Tibial artery (tissue), 4 donors: ENCODE results near the gene SMCO2.

Experiments used
- DNase-seq, 2 donors: peaks; one replicate each; pipeline ENCODE4 v3.0.0-alpha.2; 2019
- H3K27ac ChIP-seq, 2 donors: fragments of 200-600 bp; sonication (generic) in 1 of 2; 1 replicate in 1 of 2; 2 replicates in 1 of 2; pipeline ENCODE4 v1.5.1; 2018 to 2019; ENCODE audit warnings: mild to moderate bottlenecking in 1 of 2
- H3K27me3 ChIP-seq, 2 donors: fragments of 200-600 bp; sonication (generic) in 1 of 2; one replicate each; pipeline versions ENCODE4 v1.5.1 to v1.6.0; 2016 to 2019
- H3K36me3 ChIP-seq, 3 donors: fragments of 200-600 bp; sonication (generic) in 2 of 3; one replicate each; pipeline ENCODE4 v1.5.1; 2016 to 2019; ENCODE audit warnings: mild to moderate bottlenecking in 2 of 3
- H3K4me1 ChIP-seq, 4 donors: fragments of 200-600 bp; sonication (generic) in 2 of 4; 1 replicate in 3 of 4; 2 replicates in 1 of 4; pipeline ENCODE4 v1.5.1; 2016 to 2019
- H3K4me3 ChIP-seq, 2 donors: fragments of 200-600 bp; sonication (generic) in 1 of 2; 1 replicate in 1 of 2; 2 replicates in 1 of 2; pipeline ENCODE4 v1.5.1; 2018 to 2019; ENCODE audit warnings: mild to moderate bottlenecking in 2 of 2
- H3K9me3 ChIP-seq, 3 donors: fragments of 200-600 bp; sonication (generic) in 1 of 3; one replicate each; pipeline ENCODE4 v1.5.1; 2016 to 2019
- intact Hi-C: fragments of 100-400 bp; cut with DNase I; formaldehyde crosslinking; loops from one replicate; pipeline ENCODE4 v1.15.0; 2023; ENCODE audit warnings: low total_unique reads
- TF ChIP-seq, protein P1 (sequence below), 2 experiments: fragments of 200-600 bp in 1 of 2; fragments of 450-650 bp in 1 of 2; IDR thresholded peaks; one replicate each; pipeline ENCODE4 v1.5.1; 2017 to 2019; ENCODE audit warnings: antibody characterized with exemption in 2 of 2, mild to moderate bottlenecking in 1 of 2, moderate library complexity in 1 of 2

Gene SMCO2

DNA sequence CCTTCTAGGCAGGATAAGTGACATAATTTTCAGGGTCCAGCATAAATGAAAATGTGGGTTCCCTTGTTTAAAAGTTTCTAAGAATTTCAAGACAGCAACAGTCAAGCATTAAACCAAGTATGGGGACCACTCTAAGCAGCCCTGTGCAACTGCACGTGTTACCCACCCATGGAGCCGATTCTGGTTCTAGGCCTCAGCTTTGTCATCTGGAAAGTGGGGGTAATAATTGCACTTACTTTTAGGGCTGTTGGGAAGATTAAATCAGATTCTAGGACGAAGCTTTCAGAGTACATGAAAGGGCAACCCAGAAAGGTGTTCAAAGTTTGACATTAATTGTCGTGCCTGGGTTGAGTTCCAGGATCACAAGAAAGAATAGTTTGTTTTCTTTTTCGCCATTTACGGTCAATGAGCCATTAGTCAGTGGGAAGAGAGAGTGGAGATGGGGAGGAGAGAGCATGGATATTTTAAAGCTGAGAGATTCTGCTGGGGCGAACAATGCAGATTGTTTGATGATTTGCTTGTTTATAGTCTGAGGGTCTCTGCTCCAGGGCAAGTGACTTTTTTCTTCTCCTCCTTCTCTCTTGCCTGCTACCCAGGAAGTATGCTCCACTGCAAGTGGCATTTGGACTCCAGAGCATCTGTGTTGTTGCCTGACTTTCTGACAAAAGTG, 66.8 kb downstream of the SMCO2 start:
- Histone ChIP-seq H3K9me3 (no peaks in the 10 kb centered on the region), H3K4me3 (no peak overlapping the region), H3K4me1 (peaks cover 0 to 12% (median 0%) of the 10 kb centered on the region in 4 donors), H3K36me3 (no peaks in the 10 kb centered on the region), H3K27ac (no peak overlapping the region), H3K27me3 (no peaks in the 10 kb centered on the region)
- TF ChIP-seq, protein P1, sequence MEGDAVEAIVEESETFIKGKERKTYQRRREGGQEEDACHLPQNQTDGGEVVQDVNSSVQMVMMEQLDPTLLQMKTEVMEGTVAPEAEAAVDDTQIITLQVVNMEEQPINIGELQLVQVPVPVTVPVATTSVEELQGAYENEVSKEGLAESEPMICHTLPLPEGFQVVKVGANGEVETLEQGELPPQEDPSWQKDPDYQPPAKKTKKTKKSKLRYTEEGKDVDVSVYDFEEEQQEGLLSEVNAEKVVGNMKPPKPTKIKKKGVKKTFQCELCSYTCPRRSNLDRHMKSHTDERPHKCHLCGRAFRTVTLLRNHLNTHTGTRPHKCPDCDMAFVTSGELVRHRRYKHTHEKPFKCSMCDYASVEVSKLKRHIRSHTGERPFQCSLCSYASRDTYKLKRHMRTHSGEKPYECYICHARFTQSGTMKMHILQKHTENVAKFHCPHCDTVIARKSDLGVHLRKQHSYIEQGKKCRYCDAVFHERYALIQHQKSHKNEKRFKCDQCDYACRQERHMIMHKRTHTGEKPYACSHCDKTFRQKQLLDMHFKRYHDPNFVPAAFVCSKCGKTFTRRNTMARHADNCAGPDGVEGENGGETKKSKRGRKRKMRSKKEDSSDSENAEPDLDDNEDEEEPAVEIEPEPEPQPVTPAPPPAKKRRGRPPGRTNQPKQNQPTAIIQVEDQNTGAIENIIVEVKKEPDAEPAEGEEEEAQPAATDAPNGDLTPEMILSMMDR (IDR thresholded peaks at IDR 0.05), result no peak
- intact Hi-C loops, result no loop called here
- no peak for DNase-seq

DNA sequence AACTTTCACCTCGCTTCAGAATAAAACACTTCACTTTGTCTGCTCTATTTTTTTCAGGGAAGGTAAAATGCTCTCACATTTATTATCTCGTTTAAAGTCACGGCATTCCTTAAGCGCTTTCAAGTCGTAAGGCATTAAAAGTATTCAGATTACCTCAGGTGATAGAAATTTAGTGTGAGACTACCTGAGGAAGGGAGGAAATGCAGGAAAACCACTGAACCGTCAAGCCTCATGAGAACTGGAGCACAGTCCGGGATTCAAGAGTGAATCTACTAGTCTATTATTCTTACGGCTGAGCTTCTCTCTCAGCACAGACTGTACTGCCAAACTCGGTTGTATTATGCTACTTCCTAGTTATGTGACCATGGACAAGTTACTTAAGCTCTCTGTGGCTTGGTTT, 69.1 kb downstream of the SMCO2 start:
- intact Hi-C loops, result no loop called here
- Histone ChIP-seq H3K4me3 (no peak overlapping the region), H3K36me3 (no peaks in the 10 kb centered on the region), H3K9me3 (no peaks in the 10 kb centered on the region), H3K27ac (no peak overlapping the region), H3K27me3 (no peaks in the 10 kb centered on the region), H3K4me1 (peaks cover 0 to 12% (median 0%) of the 10 kb centered on the region in 4 donors)
- TF ChIP-seq, protein P1 (IDR thresholded peaks at IDR 0.05), result no peak
- no peak for DNase-seq

DNA sequence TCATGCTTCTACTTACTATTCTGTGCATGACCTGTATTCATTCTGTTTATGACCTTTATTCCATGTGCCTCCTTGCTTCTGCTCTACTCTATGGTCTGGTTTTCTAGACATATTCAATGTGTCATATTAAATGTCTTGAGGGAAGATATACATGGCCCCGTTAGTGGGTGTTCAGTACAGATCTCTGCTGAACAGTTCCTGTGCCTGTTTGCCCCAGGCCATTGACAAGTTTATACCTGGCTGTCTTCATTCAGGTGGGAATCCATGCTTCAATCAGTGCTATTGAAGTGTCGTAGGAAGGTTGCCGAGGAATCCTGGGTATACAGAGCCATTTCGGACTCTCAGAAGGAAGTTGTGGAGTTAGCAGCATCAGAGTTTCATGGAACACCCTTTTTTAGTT, 70.1 kb downstream of the SMCO2 start:
- H3K27me3 ChIP-seq, result no peaks in the 10 kb centered on the region
- no peak for DNase-seq

DNA sequence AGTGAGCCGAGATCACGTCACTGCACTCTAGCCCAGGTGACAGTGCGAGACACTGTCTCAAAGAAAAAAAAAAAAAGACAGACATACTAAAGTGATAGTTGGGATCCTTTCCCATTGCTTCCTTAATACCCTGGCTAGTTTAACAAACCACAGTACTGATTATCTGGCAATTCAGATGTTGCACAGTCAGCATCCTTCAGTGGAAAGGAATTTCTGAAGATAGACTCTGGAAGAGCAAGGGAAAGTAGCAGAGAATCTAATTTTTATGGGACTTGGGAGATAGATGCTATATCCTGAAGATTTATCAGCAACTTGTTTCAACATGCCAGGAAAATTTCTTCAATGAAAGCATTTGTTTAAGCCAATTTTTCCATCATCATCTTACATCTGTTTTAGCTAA, 71.0 kb downstream of the SMCO2 start:
- intact Hi-C loops, result no loop called here
- peaks cover 0 to 6% (median 0%) of the 10 kb centered on the region in 4 donors for H3K4me1 ChIP-seq
- no peak overlapping the region for H3K27ac ChIP-seq
- no peaks in the 10 kb centered on the region for H3K27me3 ChIP-seq
- no peaks in the 10 kb centered on the region for H3K36me3 ChIP-seq
- H3K9me3 ChIP-seq, result no peaks in the 10 kb centered on the region
- TF ChIP-seq, protein P1 (IDR thresholded peaks at IDR 0.05), result no peak
- no peak overlapping the region for H3K4me3 ChIP-seq
- no peak for DNase-seq

More for the DNA sequence above, 70.1 kb downstream of the SMCO2 start:
- intact Hi-C loops, result no loop called here
- TF ChIP-seq, protein P1 (IDR thresholded peaks at IDR 0.05), result no peak
- Histone ChIP-seq H3K36me3 (no peaks in the 10 kb centered on the region), H3K4me1 (peaks cover 0 to 8% (median 0%) of the 10 kb centered on the region in 4 donors), H3K27ac (no peak overlapping the region), H3K9me3 (no peaks in the 10 kb centered on the region), H3K4me3 (no peak overlapping the region)

DNA sequence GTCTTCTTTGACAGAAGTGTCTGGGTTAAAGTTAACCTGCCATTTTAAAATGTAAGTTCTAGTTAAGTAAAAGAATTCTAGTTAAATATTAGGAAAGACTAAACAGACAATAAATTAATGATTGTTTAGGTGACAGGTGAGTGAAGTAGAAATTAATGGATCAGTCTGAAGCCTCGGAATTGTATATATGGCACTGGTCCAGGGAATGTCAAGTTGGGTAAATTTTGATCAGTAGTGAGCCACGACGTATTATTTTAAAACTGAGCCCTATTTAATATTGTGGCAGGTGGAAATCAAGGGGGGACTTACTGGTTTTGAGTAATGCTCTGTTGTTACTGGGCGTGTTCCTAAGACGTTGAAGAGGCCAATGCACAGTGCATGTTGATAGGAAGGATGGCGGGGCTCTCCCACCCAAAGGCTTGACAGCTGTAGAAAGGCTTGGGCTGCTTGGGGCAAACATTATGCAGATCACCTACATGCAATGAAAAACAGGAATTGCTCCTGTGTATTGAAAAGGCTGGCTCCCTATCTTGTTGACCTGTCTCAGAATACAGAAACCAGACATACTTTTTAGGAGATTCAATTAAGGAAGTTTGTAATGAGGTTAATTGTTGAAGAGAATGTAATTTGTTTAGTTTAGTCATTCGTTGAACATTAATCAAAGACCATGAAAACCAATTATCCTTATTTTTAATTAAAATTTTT, 71.6 kb downstream of the SMCO2 start:
- H3K27ac ChIP-seq, result no peak overlapping the region
- intact Hi-C loops, result no loop called here
- no peaks in the 10 kb centered on the region for H3K9me3 ChIP-seq
- H3K4me3 ChIP-seq, result no peak overlapping the region
- no peaks in the 10 kb centered on the region for H3K36me3 ChIP-seq
- peaks cover 0 to 9% (median 4%) of the 10 kb centered on the region in 4 donors for H3K4me1 ChIP-seq
- TF ChIP-seq, protein P1 (IDR thresholded peaks at IDR 0.05), result no peak
- no peak for DNase-seq
- H3K27me3 ChIP-seq, result no peaks in the 10 kb centered on the region
